Psoas muscle (tissue), 8 donors: Measurements from ENCODE around the gene GABBR2. TPM values are rescaled to one million over a fixed set of nuclear protein-coding genes. Genes with fewer than 3 reads are reported as not detected.

ENCODE experiments used
- ATAC-seq, 4 donors: fragments of 200-7000 bp; cut with Tn5 transposase; one replicate each; pipeline ENCODE4 v1.9.1; 2020; ENCODE audit warnings: moderate library complexity in 3 of 4, mild to moderate bottlenecking in 2 of 4
- DNase-seq, 2 donors: peaks; one replicate each; pipeline ENCODE4 v3.0.0-alpha.2; 2020
- H3K27ac ChIP-seq: fragments of 200-600 bp; one replicate; pipeline ENCODE4 v1.8.0; 2022
- H3K27me3 ChIP-seq, 3 donors: fragments of 200-600 bp in 1 of 3; one replicate each; pipeline versions ENCODE4 v1.6.1 to v1.8.0; 2013 to 2022; ENCODE audit warnings: low read length in 2 of 3, mild to moderate bottlenecking in 2 of 3, moderate library complexity in 1 of 3; ENCODE audit not compliant: insufficient read depth in 3 of 3
- H3K36me3 ChIP-seq, 2 donors: fragments of 200-600 bp in 1 of 2; one replicate each; pipeline versions ENCODE4 v1.6.1 to v1.8.0; 2013 to 2022; ENCODE audit warnings: low read depth in 1 of 2, mild to moderate bottlenecking in 1 of 2, moderate library complexity in 1 of 2; ENCODE audit not compliant: insufficient read depth in 1 of 2
- H3K4me1 ChIP-seq: fragments of 200-600 bp; one replicate; pipeline ENCODE4 v1.8.0; 2022
- H3K4me3 ChIP-seq: fragments of 200-600 bp; one replicate; pipeline ENCODE4 v1.8.0; 2022; ENCODE audit warnings: mild to moderate bottlenecking
- H3K9me3 ChIP-seq: fragments of 200-600 bp; one replicate; pipeline ENCODE4 v1.8.0; 2022
- WGBS, 3 donors: extraction: QIAGEN DNeasy Blood & Tissue Kit; methylation state at CpG; one replicate each; pipeline versions ENCODE4 v1.1.6 to v1.1.7; 2013; 5-methylcytosine and 5-hydroxymethylcytosine counted together
- intact Hi-C, 2 donors: fragments of 100-400 bp; cut with DNase I; formaldehyde crosslinking; loops; one replicate each; pipeline versions ENCODE4 v1.11.0 to v1.14.2; 2022
- polyA plus RNA-seq, 3 donors: library from polyadenylated mRNA; stranded (reverse); fragments of 200-250 nt; gene quantifications; one replicate each; pipeline ENCODE4 v1.2.3, GENCODE V29; 2013
- total RNA-seq, 4 donors: library from RNA; stranded (reverse); fragmentation: NEBNext Ultra II Directional in 2 of 4; extraction: Animal tissue kit (Norgen Biotek cat#: 25700) in 2 of 4; gene quantifications; one replicate each; pipeline versions ENCODE4 v1.2.1 to v1.2.4, GENCODE V29; 2021 to 2023
- TF ChIP-seq, protein P1 (sequence below): fragments of 200-600 bp; IDR thresholded peaks from one replicate; pipeline ENCODE4 v1.8.0; 2022; ENCODE audit warnings: antibody characterized with exemption
- donor health status: healthy with polysubstance abuse.
- donor health status: DM: no; HTN: no; CAD: no; lungs with moderate emphysema.
- donor health status: Bipolar disorder and iron deficiency.
- donor health status: healthy.
- donor health status: DM: yes; HTN: yes; CAD: no.
- donor health status: DM: no; HTN: no; CAD: no.
- donor health status: DM: no; HTN: no; CAD: no.
- donor health status: DM: yes; HTN: yes; CAD: no.

GABBR2 gene
- total and polyA plus RNA-seq, 7 donors: 0.08 to 0.66 (median 0.38) TPM

DNA sequence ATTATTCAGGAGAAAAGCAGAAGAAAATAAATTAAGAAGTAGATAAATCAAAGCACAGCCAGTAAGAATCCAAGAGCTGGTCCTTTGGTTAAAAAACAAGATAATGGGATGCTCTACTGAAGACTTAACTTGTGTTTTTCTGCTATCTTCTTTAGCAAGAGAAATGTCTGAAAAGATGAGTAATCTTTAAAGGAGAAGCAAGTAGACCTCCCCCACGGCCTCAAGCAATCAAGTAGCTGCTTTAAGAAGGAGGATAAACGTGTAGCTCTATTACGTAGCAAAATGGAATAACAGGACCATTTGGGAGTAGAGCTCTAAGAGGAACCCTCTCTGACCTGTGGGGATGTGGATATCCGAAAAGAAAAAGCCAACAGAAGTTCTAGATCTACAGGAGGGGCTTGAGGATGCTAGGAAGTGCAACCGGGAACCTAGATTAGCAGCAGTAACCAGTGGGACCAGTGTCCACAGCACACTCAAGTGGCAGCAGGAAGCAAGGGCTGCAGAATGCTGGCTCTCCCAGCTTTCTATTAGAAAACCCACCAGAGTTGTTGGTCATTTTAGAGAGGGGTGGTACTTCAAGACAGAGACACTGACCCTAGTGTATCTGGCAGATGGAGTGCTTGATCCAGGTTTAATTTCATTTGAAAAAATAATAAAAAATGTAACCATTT, 185.4 kb downstream of the GABBR2 start:
- Histone ChIP-seq H3K4me3 (no peak overlapping the region), H3K4me1 (no peaks in the 10 kb centered on the region), H3K9me3 (no peaks in the 10 kb centered on the region), H3K27me3 (peaks cover 0 to 2% (median 0%) of the 10 kb centered on the region in 3 donors), H3K36me3 (no peaks in the 10 kb centered on the region), H3K27ac (no peak overlapping the region)
- intact Hi-C loops: no loop called here
- ATAC-seq (no peak), DNase-seq (no peak)
- TF ChIP-seq, protein P1, sequence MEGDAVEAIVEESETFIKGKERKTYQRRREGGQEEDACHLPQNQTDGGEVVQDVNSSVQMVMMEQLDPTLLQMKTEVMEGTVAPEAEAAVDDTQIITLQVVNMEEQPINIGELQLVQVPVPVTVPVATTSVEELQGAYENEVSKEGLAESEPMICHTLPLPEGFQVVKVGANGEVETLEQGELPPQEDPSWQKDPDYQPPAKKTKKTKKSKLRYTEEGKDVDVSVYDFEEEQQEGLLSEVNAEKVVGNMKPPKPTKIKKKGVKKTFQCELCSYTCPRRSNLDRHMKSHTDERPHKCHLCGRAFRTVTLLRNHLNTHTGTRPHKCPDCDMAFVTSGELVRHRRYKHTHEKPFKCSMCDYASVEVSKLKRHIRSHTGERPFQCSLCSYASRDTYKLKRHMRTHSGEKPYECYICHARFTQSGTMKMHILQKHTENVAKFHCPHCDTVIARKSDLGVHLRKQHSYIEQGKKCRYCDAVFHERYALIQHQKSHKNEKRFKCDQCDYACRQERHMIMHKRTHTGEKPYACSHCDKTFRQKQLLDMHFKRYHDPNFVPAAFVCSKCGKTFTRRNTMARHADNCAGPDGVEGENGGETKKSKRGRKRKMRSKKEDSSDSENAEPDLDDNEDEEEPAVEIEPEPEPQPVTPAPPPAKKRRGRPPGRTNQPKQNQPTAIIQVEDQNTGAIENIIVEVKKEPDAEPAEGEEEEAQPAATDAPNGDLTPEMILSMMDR: no peak
- WGBS, 3 donors: 45 to 51% (median 46%) methylated on average over 5 of the region's 5 CpGs

DNA sequence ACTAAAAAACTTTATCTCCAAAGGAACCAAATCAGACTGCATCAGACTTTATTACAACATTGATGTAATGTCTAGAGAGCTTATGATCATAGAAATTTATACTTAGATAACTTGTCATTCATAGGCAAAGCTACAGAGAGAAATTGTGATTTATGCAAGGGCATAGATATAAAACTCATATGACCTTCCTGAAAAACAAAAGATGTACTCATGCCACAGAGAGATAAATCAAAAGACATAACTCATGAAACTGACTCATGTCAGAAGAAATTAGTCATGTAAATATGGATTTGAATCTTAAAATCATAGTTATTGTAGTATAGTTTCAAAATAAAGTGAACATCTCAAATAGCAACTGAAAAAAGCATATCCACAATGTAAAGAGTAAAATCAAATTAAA, 186.2 kb downstream of the GABBR2 start:
- TF ChIP-seq, protein P1: no peak
- intact Hi-C loops: no loop called here

DNA sequence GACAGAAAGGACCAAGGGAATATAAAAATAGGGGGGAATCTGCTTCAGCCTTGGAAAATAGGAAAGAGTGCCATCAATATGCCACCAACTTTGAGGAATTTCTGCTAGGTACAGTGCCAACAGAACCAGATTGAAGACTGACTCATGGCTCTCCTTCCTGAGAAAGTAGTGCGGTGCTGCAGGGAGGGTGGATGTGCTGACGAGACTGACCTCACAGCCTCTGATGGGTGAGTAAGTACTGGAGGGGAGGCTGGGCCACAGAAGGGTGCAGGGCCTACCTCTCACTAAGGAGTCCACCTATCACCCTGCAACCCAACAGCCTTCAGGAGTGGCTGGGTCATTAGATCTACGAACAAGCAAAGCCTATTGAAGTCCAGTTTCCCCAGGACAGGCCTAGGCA, 187.6 kb downstream of the GABBR2 start:
- intact Hi-C loops: no loop called here
- TF ChIP-seq, protein P1: no peak
- no peaks in the 10 kb centered on the region for H3K9me3 ChIP-seq
- H3K27me3 ChIP-seq: peaks cover 0 to 2% (median 0%) of the 10 kb centered on the region in 3 donors
- H3K4me3 ChIP-seq: no peak overlapping the region
- H3K4me1 ChIP-seq: no peaks in the 10 kb centered on the region
- ATAC-seq (no peak), DNase-seq (no peak)
- H3K36me3 ChIP-seq: no peaks in the 10 kb centered on the region
- 70 to 75% (median 74%) methylated on average over 3 of the region's 3 CpGs for WGBS, 3 donors
- no peak overlapping the region for H3K27ac ChIP-seq

More for the DNA sequence above, 186.2 kb downstream of the GABBR2 start:
- Histone ChIP-seq H3K27ac (no peak overlapping the region), H3K4me1 (no peaks in the 10 kb centered on the region), H3K9me3 (no peaks in the 10 kb centered on the region), H3K4me3 (no peak overlapping the region), H3K27me3 (peaks cover 0 to 2% (median 0%) of the 10 kb centered on the region in 3 donors), H3K36me3 (no peaks in the 10 kb centered on the region)
- no peak for ATAC-seq
- DNase-seq: no peak

DNA sequence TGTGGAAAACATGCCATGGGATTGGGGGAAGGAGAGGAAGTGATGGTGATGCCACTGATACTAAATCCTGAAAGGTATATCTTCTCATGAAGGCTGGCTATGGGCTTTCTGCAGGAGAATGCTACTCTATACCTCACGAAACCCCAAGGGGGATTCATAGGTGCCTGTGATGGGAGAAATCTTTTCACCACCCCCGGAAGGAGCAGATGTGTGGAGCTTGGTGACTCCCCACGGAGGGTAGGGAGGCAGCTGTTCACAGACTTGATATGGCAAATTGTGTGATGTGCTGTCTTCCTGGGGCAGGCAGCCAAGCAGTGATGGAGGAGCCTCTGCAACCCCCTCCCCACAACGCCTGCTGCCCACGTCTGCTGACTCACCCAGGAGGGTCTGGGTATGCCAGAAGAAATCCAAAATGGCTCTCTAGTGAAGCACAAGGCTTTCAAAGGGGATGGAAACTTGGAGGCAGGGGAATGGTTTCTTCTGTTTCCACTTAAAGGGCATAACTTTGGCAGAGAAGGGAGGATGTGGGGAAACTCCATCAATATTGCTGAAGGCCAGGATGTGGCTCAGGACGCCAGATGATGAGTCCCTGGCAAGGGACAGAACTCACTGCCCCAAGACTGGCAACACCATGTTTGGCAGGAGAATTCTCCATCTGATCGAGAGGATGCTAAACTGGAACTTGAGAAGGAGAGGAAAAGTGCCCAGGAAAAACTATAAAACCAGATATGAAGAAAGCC, 188.3 kb downstream of the GABBR2 start:
- ATAC-seq: no peak
- WGBS, 3 donors: 31 to 42% (median 31%) methylated on average over 7 of the region's 7 CpGs
- H3K9me3 ChIP-seq: no peaks in the 10 kb centered on the region
- no peak overlapping the region for H3K27ac ChIP-seq
- TF ChIP-seq, protein P1: no peak
- no peak for DNase-seq
- intact Hi-C loops: no loop called here
- H3K4me3 ChIP-seq: no peak overlapping the region
- H3K4me1 ChIP-seq: no peaks in the 10 kb centered on the region
- no peaks in the 10 kb centered on the region for H3K36me3 ChIP-seq
- H3K27me3 ChIP-seq: peaks cover 0 to 2% (median 0%) of the 10 kb centered on the region in 3 donors
